G401.6 (cell line): ENCODE data around the gene TFDP2.
"Not testable (repeated sequence)": the region's sequence is repeated elsewhere in the genome, so short reads cannot be mapped to it uniquely, and the experiment has no call there.

Experiments used
- FAIRE-seq: peaks from 2 replicates; lab custom pipeline; 2012; peaks lifted over from hg19 to GRCh38; lab: Jason Lieb, UNC

The TFDP2 gene, protein sequence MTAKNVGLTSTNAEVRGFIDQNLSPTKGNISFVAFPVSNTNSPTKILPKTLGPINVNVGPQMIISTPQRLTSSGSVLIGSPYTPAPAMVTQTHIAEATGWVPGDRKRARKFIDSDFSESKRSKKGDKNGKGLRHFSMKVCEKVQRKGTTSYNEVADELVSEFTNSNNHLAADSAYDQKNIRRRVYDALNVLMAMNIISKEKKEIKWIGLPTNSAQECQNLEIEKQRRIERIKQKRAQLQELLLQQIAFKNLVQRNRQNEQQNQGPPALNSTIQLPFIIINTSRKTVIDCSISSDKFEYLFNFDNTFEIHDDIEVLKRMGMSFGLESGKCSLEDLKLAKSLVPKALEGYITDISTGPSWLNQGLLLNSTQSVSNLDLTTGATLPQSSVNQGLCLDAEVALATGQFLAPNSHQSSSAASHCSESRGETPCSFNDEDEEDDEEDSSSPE

DNA sequence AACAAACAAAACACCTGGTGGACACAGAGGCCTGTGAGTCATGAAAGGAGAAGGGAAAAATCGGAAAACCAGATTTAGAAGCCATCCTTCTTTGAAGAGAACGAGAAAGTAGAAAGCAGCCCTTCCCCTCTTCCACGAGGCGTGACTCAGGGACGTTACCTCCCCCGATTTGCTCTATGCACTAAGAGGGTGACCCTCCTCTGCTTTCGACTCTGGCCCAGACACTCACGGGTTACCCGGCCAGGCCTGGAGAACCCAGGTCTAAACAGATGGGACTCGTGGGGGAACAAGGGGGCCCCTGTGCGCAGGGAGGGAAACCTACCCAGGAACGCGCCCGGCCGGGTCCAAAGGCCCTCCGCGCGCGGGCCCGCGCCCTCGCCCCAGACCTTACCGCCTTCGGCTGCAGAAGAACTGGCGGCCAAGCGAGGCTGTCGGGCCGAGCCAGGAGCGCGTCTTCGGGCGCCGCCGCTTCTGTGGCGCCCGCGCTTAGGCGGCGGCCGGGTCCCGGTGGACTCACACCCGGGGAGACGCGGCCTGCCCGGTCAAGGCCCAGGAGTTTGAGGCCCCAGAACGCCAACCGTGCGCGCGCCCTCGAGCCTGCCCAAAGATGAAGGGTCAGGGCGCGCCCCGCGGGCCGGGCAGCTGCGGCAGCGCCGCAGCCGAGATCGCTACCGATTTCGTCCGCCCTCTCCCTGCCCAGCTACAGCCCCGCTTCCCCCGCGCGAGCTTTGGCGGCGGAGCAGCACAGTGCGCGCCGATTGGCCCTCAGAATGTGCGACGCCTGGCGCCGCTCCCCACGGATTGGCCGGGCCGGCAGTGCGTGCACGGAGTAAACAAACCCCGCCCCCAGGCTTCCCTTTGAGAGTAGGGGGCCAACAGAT, at the start of gene TFDP2:
TSS of gene TFDP2 (minus strand) at position 753 of the 881 bp plus-strand sequence. CDS start 47,795 bp downstream, outside the sequence.
- peak; percentile 90 for FAIRE-seq

DNA sequence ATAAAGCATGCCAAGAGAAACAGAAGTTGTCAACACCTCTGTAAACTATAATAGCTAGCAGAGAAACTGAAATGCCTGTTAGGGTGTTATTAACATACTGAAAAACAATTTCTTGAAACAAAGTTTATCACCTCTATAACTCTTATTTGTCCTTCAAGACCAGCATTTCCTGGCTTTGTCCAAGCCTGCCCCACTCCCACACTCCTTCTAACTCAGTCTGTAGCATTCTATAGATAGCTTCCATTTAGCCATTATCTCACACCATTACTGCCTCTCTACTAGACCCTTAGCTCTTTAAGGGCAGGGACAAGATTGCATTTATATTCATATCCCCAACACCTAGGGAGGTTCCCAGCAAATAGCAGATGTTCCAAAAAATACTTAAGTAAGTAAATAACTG, 39.5 kb upstream of the TFDP2 start:
- FAIRE-seq: no peak

DNA sequence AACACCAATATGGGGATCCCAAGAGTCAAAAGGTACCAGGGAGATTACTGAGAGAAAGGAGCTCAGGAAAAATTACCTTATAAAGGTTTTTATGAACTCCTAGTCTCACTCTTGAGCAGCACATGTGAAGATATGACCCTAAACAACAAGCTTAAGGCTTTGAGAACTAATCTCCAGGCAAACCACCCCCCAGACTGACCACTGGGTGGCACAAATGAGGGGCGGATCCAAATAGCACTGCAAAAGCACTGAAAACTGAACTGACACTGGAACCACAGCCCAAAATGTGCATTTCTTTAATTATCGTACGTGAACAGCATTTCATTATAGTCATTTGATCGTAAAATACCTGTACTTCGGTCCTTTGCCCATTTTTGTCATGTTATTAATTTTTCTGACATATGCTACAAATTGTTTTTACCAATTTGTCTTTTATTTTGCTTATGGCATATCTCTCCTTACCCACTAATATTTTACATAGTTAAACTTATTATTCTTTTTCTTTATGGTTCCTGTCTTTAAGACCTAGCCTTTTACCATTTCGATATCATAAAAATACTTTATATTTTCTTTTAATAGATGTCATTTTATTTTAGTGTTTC, 31.5 kb upstream of the TFDP2 start:
- FAIRE-seq: peak; percentile 25

DNA sequence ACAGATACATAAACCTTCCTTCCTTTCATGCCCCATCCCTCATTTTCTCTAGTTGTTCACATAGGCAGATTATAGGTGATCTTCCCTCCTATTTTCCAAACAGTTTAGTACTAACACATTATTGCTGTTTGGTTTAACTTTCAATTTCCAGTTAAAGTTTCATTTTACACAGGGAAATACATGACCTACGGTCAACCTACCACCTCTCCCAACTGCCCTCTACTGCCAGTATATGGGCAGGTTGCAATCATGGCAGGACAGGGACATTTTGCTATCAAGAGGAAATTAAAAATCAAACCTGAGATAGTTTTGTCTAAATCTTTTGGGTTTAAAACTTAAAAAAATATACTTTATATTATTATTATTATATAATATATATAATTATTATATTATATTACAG, 26.1 kb upstream of the TFDP2 start:
- no peak for FAIRE-seq

DNA sequence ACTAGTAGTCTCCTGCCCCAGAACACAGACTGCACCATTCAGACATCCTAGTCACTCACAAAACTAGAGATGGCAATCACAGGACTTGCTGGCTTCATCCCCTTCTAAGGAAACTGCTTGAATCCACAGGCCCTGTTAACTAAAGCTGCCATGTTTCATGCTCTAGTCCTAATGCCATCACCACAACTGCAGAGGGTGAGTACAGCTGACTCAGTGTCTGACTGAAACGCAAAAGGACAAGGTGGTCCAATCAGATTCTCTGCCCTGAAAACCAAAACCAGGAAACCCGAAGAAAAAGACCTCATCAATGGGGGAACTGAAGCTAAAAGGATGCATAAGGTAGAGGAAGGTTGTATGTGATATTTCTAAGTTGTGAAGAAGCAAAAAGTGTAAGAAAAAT, 25.2 kb upstream of the TFDP2 start:
- FAIRE-seq: no peak

DNA sequence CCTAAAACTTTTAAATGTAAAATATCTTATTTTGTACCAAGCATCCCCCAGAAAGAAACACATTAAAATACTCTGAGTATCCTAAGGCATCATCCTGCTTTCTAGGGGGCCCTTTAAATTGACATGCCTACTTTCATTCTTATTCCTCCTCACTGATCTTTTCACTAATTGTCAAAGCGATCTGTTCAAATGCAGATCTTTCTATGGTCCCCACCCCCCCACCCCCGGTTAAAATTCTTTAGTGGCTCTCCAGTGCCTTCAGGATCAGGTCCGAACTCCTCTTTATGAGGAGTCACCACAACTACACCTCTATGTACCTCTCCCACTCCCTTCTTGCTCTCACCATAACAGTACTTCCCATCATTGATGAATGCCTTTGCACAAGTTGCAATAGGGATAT, 19.2 kb upstream of the TFDP2 start:
- no peak for FAIRE-seq

DNA sequence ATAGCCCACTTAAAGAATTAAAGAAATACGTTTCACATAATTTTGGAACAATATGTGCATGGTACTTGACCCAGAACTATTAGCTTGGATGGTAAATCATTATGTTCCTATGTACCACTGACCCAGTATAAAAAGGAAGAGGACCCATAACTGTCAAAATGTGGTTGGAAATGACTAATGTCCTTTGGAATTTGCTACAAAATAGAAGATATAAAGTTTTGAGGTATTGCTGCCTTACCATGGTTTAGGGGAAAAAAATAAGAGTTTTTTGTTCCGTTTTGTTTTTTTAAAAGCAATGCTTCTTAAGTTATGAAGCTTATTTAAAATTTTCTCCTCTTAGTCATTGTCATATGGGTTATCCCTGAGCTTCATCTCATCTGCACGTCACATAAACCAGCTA, 15.8 kb upstream of the TFDP2 start:
- FAIRE-seq: no peak

DNA sequence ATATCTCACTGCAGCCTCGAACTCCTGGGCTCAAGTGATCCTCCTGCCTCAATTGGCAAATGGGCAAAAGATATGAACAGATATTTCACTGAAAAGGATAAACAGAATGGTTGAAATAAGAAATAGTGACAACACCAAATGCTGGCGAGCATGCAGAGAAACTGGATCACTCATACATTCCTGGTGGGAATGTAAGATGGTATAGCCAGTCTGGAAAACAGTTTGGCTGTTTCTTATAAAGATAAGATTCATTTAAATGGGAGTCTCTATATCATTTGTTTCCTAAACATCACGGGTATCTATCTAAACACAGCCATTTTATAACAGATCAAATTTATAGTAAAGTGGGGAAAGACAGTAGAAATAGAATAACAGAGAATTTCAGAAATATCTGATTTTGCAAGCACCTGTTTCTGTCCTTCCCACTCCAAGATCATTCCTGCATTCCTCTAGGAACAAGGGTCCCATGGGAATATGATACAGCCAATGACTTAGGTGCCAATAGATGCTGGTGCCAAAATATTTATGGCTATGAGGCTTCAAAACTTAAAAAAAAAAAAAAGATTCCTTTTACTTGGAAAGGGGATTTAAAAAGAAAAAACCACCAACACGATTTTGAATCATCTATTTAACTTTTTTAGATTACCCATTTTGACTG, 9.9 kb upstream of the TFDP2 start:
- no peak for FAIRE-seq

DNA sequence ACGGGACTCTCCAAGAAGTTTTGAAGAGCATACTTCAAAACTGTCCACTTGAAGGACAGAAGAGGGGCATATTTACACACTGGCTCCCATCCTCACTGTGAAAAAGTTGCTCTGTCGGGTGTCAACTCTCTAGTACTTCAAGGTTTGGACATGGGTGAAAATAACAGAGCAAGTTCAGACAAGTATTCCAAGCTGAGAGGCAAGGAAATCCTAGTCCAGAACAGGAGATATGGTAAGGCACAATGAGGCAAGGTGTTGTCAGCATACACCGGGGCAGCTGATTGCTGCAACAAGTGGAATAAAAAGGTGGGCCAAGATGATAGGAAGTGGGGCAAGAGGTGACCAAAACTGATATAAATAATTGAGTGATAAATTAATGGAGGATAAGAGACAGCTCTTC, 4.8 kb upstream of the TFDP2 start:
- FAIRE-seq: no peak

DNA sequence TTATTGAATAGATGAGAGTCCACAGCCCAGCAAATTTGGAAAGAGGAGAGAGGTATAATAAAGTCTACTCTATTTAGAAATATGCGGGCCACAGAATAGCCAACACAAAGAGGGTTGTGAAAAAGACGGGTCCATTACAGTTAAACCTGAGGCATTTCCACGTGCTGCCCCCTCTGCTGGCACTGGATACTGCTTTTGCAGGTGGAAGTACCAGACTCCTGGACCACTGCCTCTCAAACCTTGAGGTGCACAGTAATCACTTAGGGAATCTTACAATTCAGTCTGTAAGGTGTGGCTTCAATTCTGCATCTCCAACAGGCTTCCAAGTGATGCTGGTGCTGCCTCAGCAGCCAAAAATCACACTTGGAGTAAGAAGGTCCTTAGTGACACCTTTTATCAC, 3.0 kb upstream of the TFDP2 start:
- FAIRE-seq: no peak

DNA sequence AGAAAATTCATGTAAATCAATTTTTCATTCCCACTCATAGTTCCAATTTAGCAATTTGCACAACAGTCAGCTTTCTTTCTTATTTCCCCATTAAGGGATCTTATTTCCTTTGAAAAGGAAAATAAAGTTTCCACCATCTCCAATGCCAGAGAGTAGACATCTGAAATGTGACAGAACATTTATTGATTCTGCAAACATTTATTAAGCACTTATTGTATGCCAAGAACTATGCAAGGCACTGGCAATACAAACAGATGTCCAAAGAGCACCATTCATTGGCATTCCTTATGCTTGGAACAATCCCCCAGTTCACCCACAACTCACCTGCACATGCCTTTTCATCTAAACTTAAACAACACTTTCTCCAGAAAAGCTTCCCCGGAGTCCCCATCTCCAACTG, 2.5 kb upstream of the TFDP2 start:
- FAIRE-seq: no peak

DNA sequence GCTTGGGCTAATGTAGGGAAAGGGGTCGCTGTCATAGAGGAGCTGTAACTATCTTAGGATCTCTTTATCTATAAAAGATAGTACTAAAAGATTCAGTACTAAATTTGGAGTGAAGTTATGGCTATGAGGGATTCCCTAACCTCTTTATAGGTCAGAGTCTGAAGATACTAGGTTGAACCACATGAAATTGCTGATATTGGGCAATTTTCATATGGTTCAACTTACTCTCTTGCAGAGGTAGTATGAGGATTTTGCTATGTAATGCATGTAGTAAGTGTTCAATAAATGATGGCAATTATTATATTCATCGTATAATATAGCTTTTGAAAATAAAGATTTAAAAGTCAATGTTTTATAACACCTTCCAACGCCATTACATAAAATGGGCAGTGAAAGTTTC, 1.9 kb upstream of the TFDP2 start:
- FAIRE-seq: no peak

DNA sequence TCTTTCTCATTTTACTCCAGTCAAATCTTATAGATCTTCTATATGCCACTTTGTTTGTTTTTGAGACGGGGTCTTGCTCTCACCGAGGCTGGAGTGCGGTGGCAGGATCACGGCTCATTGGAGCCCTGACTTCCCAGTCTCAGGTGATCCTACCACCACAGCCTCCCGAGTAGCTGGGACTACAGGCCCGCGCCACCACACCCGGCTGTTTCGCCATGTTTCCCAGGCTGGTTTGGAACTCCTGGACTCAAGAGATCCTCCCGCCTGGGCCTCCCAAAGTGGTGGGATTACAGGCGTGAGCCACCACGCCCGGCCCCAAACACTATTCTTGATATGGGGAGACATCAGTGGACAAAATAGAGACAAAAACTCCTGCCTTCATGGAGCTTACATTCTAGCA, 927 bp upstream of the TFDP2 start:
- FAIRE-seq: no peak

DNA sequence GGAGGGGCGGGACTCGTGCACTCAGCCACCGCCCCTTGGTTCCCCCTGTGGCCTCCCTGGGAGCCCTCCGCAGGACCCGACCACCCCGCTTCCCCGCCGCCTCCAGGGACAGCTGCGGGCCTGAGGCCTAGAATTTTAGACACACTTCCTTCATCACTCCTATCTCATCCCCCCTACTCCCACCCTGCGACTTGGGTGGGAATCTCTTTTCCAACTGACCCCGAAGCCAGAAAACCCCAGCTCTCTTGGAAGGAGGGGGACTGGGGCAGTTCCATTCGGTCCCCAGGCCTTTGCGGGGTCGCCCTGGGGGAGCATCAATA, 289 bp upstream of the TFDP2 start:
- no peak for FAIRE-seq

DNA sequence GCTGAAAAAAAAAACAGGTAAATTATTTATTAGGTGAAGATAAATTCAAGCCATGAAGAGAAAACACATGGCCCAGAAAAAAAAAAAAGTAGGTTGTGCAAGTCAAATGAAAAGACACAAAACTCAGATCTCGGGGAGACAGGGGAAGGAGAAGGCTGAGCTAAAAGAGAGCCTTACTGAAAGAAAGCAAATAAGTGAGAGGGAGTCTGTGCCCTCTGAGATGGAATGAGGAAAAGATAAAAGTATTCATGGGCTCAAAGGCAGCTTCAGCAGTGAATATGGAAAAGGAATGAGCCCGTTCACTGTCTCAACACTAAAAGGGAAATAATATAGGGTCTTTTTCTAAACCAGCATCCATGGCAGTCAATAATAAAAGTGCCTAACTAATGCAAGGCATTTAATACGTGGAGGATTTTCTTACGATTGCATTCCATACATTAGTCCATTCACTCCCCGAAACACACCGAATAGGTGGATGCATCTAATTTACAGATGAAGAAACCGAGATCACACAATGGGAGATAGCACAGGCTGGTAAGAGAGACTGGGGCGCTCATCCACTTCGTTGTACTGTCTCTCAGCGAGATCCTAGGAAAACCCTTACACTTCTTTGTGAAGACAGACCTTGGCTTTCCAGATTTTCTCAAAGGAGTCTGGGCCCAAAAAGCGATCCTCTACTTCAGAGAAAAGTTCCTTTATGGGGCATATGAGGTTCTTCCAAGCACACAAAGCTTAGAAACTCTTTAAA, 1.1 kb downstream of the TFDP2 start:
- FAIRE-seq: no peak

DNA sequence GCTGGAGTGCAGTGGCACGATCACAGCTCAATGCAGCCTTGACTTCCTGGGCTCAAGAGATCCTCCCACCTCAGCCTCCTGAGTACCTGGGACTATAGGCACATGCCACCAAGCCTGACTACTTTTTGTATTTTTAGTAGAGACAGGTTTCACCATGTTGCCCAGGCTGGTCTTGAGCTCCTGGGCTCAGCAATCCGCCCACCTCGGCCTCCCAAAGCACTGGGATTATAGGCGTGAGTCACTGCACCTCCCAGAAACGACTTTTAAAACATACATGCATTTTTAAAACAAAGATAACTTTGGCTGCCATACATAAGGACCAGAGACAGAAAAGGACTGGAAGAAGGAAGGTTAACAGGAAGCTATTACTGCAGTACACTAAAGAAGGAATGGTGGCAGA, 4.8 kb downstream of the TFDP2 start:
- FAIRE-seq: not testable (repeated sequence)

DNA sequence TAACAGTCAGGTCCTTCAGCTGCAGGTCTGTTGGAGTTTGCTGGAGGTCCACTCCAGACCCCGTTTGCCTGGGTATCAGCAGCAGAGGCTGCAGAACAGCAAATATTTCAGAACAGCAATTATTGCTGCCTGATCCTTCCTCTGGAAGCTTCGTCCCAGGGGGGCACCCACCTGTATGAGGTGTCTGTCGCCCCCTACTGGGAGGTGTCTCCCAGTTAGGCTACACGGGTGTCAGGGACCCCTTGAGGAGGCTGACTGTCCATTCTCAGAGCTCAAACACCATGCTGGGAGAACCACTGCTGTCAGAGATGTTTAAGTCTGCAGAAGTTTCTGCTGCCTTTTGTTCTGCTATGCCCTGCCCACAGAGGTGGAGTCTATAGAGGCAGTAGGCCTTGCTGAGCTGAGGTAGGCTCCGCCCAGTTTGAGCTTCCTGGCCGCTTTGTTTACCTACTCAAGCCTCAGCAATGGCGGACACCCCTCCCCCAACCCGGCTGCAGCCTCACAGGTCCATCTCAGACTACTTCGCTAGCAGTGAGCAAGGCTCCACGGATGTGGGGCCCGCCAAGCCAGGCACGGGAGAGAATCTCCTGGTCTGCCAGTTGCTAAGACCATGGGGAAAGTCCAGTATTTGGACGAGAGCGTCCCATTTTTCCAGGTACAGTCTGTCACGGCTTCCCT, 8.6 kb downstream of the TFDP2 start:
- FAIRE-seq: not testable (repeated sequence)

DNA sequence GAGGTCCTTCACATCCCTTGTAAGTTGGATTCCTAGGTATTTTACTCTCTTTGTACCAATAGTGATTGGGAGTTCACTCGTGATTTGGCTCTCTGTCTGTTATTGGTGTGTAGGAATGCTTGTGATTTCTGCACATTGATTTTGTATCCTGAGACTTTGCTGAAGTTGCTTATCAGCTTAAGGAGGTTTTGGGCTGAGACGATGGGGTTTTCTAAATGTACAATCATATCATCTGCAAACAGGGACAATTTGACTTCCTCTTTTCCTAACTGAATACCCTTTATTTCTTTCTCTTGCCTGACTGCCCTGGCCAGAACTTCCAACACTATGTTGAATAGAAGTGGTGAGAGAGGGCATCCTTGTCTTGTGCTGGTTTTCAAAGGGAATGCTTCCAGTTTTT, 12.3 kb downstream of the TFDP2 start:
- not testable (repeated sequence) for FAIRE-seq

DNA sequence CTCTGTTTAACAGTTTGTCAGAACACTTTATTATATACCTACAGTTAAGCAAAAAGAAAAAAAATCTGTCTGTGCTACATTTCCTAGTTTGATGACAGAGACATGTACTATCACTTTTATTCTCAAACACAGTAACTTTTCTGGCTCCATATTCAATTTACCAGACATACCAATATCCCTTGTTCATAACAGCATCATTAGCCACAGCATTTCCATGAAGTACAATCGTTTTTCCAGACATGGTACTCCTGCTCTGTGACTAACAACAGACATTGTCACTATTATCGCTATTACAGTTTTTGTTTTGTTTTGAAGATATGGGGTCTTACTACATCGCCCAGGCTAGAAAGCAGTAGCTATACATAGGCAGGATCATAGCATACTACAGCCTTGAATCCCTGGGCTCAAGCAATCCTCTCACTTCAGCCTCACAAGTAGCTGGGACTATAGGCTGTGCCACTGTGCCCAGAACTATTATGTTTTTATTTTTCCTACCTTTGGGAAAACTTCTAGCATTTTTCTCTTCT, 14.5 kb downstream of the TFDP2 start:
- FAIRE-seq: no peak

DNA sequence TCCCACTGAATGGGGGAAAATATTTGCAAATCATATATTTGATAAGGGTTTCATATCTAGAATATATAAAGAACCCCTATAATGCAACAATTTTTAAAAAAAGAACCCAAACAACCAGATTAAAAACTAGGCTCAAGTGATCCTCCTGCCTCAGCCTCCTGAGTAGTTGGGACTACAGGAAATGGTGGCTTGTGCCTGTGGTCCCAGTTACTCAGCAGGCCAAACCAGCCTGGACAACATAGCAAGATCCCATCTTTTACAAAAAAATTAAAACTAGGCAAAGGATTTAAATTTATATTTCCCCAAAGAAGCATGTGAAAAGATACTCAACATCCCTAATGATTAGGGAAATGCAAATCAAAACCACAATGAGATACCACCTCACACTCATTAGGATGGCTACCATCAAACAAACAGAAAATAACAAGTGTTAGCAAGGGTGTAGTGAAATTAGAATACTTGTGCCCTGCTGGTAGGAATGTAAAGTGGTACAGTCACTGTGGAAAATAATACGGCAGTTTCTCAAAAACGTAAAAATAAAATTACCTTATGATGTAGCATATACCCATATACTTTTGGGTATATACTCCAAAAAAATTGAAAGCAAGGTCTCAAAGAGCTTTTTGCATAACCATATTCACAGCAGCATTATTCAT, 19.7 kb downstream of the TFDP2 start:
- FAIRE-seq: no peak
